ENCODE measurements around the gene BANF2. TPM values are rescaled to one million over a fixed set of nuclear protein-coding genes. Genes with fewer than 3 reads are reported as not detected.

Gene BANF2
- total and polyA plus RNA-seq, 2 of the 13 experiments (the other 11 are each of a cell fraction or from before 2014, with no cell fraction given), result 0.35 TPM; not detected in 1

DNA sequence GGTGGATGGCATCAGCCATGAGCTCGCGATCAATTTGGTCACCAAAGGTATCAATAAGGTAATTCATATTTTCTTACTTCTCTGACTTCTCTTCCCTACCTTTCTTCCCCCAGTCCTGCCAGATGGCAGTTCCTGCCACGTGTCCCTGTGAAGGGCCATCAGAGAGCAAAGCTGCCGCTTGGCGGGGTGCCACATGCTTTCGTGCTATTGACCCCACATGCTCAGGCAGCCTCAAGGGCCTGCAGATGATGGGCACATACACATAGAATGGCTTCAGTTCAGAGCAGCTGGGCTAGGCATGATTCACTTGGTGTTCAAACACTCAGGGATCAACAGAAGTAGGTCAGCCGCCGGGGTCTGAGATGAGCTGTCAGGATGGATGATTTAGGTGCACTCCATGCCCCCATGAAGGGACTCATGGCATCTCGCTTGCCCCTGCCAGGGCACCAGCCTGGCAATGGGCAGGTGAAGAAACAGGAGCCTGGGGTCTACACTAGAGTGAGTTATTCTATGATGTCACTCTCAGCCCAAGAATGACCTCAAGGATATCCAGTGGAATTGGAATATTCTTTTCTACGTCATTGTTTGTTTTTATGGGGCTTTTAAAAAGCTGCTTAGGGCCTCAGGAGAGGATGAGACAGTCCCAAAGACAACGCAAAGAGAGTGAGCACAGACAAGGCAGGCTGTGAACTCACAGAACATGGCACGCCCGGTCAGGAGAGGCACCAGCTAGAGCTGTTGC, 25.5 kb downstream of the BANF2 start (continued):
- no peak for TF ChIP-seq SRSF9 (IDR thresholded peaks at IDR 0.05; ENCODE audit: borderline replicate concordance, insufficient read depth, low read depth, low read length, poor library complexity, severe bottlenecking)
- no peak for TF ChIP-seq POLR2AphosphoS2 (IDR thresholded peaks at IDR 0.05; ENCODE audit: low read depth, low read length)
- TF ChIP-seq, protein P1, sequence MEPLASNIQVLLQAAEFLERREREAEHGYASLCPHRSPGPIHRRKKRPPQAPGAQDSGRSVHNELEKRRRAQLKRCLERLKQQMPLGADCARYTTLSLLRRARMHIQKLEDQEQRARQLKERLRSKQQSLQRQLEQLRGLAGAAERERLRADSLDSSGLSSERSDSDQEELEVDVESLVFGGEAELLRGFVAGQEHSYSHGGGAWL (CRISPR knock-in tag; IDR thresholded peaks at IDR 0.05), result no peak
- TF ChIP-seq HCFC1 (IDR thresholded peaks at IDR 0.05; ENCODE audit: low read depth, low read length), result no peak
- no peak for TF ChIP-seq MEIS1 (CRISPR knock-in tag; IDR thresholded peaks at IDR 0.05; ENCODE audit: borderline replicate concordance)
- TF ChIP-seq MTF2 (CRISPR knock-in tag; IDR thresholded peaks at IDR 0.05; ENCODE audit: borderline replicate concordance), result no peak
- TF ChIP-seq, protein P2, sequence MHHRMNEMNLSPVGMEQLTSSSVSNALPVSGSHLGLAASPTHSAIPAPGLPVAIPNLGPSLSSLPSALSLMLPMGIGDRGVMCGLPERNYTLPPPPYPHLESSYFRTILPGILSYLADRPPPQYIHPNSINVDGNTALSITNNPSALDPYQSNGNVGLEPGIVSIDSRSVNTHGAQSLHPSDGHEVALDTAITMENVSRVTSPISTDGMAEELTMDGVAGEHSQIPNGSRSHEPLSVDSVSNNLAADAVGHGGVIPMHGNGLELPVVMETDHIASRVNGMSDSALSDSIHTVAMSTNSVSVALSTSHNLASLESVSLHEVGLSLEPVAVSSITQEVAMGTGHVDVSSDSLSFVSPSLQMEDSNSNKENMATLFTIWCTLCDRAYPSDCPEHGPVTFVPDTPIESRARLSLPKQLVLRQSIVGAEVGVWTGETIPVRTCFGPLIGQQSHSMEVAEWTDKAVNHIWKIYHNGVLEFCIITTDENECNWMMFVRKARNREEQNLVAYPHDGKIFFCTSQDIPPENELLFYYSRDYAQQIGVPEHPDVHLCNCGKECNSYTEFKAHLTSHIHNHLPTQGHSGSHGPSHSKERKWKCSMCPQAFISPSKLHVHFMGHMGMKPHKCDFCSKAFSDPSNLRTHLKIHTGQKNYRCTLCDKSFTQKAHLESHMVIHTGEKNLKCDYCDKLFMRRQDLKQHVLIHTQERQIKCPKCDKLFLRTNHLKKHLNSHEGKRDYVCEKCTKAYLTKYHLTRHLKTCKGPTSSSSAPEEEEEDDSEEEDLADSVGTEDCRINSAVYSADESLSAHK (CRISPR knock-in tag; IDR thresholded peaks at IDR 0.05; ENCODE audit: borderline replicate concordance), result no peak
- TF ChIP-seq KLF11 (CRISPR knock-in tag; IDR thresholded peaks at IDR 0.05), result no peak
- no peak for TF ChIP-seq SMAD9 (CRISPR knock-in tag; IDR thresholded peaks at IDR 0.05)
- TF ChIP-seq HMGA1 (CRISPR knock-in tag; conservative IDR thresholded peaks at IDR 0.05), result no peak
- no peak for TF ChIP-seq MAFG (CRISPR knock-in tag; IDR thresholded peaks at IDR 0.05)
- no peak for TF ChIP-seq ZMYM2 (CRISPR knock-in tag; IDR thresholded peaks at IDR 0.05)
- no peak for TF ChIP-seq ZNF207 (IDR thresholded peaks at IDR 0.05; ENCODE audit: borderline replicate concordance)
- TF ChIP-seq GTF3A (CRISPR knock-in tag; conservative IDR thresholded peaks at IDR 0.05), result no peak
- TF ChIP-seq NR2F6 (IDR thresholded peaks at IDR 0.05), result peak; percentile 33; the same call in 1 of the 2 replicates
- TF ChIP-seq NR2F6 (CRISPR knock-in tag; IDR thresholded peaks at IDR 0.05), result peak; percentile 39; the same call in 1 of the 2 replicates
- no peak; the same call in none of the 2 replicates for TF ChIP-seq SALL1 (CRISPR knock-in tag; IDR thresholded peaks at IDR 0.05)
- no peak for TF ChIP-seq ZNF407 (CRISPR knock-in tag; IDR thresholded peaks at IDR 0.05; ENCODE audit: not compliant biosample characterization)
- no peak for TF ChIP-seq FOSL1 (CRISPR knock-in tag; IDR thresholded peaks at IDR 0.05; ENCODE audit: borderline replicate concordance)

Data from HepG2 (cell line).